ENCODE data around the gene PVRIG.

DNA sequence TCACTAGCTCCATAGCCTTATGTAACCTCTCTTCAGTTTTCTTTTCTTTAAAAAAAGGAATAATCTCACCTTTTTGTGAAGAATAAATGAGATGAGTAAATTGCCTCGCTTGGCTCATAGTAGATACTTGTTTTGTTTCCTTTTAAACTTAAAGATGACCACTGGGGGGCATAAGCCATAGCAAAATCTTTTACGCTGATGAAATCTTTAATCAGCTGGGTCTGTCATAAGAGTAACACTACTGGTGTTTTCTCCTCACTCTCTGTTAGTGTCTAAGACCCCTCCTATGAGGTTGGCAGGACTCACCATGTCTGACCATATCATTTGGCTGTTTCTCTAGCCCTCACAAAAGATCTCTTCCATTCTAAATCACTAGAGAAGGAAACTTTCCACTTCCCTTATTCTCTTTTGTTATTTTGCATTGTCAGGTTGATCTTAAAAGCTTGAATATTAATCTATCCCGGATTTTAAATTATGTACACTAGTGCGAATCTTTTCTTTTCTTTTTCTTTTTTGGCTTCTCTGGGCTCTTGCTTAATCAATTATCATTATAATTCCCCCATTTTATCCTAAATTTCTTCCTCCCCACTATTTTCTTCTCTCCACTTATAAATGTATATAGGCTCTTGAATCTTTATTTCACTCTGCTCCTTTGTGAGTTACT is 29.6 kb upstream of the PVRIG start:
- peak; percentile 84 for TF ChIP-seq CTCF (conservative IDR thresholded peaks at IDR 0.05; ENCODE audit: low read length)
- TF ChIP-seq EZH2phosphoT487 (IDR thresholded peaks at IDR 0.05; ENCODE audit: borderline replicate concordance, low read depth, low read length) = no peak

All from OCI-LY7 (cell line).